ENCODE measurements around the gene CNTNAP2.

DNA sequence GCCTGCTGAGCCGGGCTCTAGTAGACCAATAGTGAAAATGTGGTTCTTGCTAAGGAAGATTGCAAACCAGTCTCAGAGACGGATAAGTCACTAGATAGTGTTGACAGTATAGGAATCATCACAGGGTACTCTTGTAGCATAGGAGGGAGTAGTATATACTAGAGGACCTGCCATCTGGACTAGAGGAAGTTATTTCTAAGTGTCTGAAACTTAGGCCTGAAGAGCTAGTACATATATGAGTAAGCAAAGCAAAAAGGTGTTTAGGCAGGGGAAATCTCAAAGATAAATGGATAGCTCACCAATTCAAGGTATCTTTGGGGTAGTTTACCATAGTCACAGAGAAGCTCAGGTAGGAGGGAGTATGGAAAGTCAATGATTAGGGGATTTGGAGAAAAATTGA, 428.1 kb downstream of the CNTNAP2 start:
- TF ChIP-seq ZNF274 (IDR thresholded peaks at IDR 0.05; ENCODE audit: low read depth, low read length) (no peak), SUZ12 (IDR thresholded peaks at IDR 0.05; ENCODE audit: extremely low read depth, insufficient read depth, insufficient read length) (no peak), YY1 (IDR thresholded peaks at IDR 0.05; ENCODE audit: insufficient read depth, insufficient read length) (no peak)
